MCF 10A (cell line): ENCODE data around the gene SPDYE16. TPM values are rescaled to one million over a fixed set of nuclear protein-coding genes. Genes with fewer than 3 reads are reported as not detected.
"Not testable (repeated sequence)": the region's sequence is repeated elsewhere in the genome, so short reads cannot be mapped to it uniquely, and the experiment has no call there.

ENCODE experiments used
- Bru-seq: library from RNA; stranded (reverse); fragments of 400-500 nt; gene quantifications from one replicate; lab custom pipeline; 2021; lab: Mats Ljungman, UMichigan
- BruChase-seq, 2 experiments: library from RNA; stranded (reverse); fragments of 400-500 nt; gene quantifications; one replicate each; lab custom pipeline; 2021; lab: Mats Ljungman, UMichigan
- BruUV-seq: library from RNA; stranded (reverse); fragments of 400-500 nt; replicated peaks from 2 replicates; lab custom pipeline; 2021; lab: Mats Ljungman, UMichigan
- CTCF ChIA-PET: fragments of 300-600 bp; sonication (Branson Sonifier 250); formaldehyde crosslinking; extraction: SDS; loops from one replicate; lab custom pipeline; 2021; ENCODE audit warnings: antibody characterized with exemption, inconsistent platforms; lab: Yijun Ruan, JAX
- POLR2A ChIA-PET: fragments of 300-600, 350-650 bp; sonication (Branson Sonifier 250); formaldehyde crosslinking; extraction: SDS; loops from one replicate; lab custom pipeline; 2020; ENCODE audit warnings: antibody characterized with exemption, inconsistent platforms; lab: Yijun Ruan, JAX
- DNase-seq: peaks from one replicate; pipeline ENCODE4 v3.0.0-alpha.2; 2018; ENCODE audit not compliant: unreplicated experiment
- H3K27ac Mint-ChIP-seq: one replicate; pipeline ENCODE4 v1.8.0; 2022; ENCODE audit warnings: mild to moderate bottlenecking, low read depth, mixed read lengths; ENCODE audit not compliant: unreplicated experiment
- H3K27me3 Mint-ChIP-seq: one replicate; pipeline ENCODE4 v1.8.0; 2022; ENCODE audit warnings: mixed read lengths; ENCODE audit not compliant: insufficient read depth, unreplicated experiment
- H3K36me3 Mint-ChIP-seq: one replicate; pipeline ENCODE4 v1.8.0; 2022; ENCODE audit warnings: mild to moderate bottlenecking, moderate library complexity, mixed read lengths; ENCODE audit not compliant: insufficient read depth, unreplicated experiment
- H3K4me1 Mint-ChIP-seq: one replicate; pipeline ENCODE4 v1.8.0; 2022; ENCODE audit warnings: mixed read lengths; ENCODE audit not compliant: insufficient read depth, unreplicated experiment
- H3K4me3 Mint-ChIP-seq: one replicate; pipeline ENCODE4 v1.8.0; 2022; ENCODE audit warnings: mild to moderate bottlenecking, moderate library complexity, mixed read lengths; ENCODE audit not compliant: unreplicated experiment
- H3K9me3 Mint-ChIP-seq: one replicate; pipeline ENCODE4 v1.8.0; 2022; ENCODE audit warnings: mixed read lengths; ENCODE audit not compliant: unreplicated experiment
- intact Hi-C: fragments of 100-400 bp; cut with micrococcal nuclease; formaldehyde crosslinking; loops from 2 replicates; pipeline ENCODE4 v1.14.1; 2022
- long read RNA-seq: library from polyadenylated mRNA; stranded (forward); transcript quantifications from one replicate; pipeline ENCODE4 v2.0.0, GENCODE V29; 2022
- total RNA-seq: library from RNA; stranded (reverse); gene quantifications from 2 replicates; pipeline ENCODE4 v1.2.3, GENCODE V29; 2022

SPDYE16 gene, protein sequence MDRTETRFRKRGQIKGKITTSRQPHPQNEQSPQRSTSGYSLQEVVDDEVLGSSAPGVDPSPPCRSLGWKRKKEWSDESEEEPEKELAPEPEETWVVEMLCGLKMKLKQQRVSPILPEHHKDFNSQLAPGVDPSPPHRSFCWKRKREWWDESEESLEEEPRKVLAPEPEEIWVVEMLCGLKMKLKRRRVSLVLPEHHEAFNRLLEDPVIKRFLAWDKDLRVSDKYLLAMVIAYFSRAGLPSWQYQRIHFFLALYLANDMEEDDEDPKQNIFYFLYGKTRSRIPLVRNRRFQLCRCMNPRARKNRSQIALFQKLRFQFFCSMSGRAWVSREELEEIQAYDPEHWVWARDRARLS
- total RNA-seq (0.29 TPM in 1 of 2 replicates, not detected in the other), Bru-seq, nascent RNA (percentile 13 among the genes with signal in this experiment), BruChase-seq, experiment 1, labeled RNA remaining after a 6-hour chase (percentile 15 among the genes with signal in this experiment), BruChase-seq, experiment 2, labeled RNA remaining after a 2-hour chase (percentile 15 among the genes with signal in this experiment)
- long read RNA-seq, partial matches to known transcripts = 0 of 1 reads
- long read RNA-seq, other reads (novel, unspliced or antisense) = 1 of 1 reads

DNA sequence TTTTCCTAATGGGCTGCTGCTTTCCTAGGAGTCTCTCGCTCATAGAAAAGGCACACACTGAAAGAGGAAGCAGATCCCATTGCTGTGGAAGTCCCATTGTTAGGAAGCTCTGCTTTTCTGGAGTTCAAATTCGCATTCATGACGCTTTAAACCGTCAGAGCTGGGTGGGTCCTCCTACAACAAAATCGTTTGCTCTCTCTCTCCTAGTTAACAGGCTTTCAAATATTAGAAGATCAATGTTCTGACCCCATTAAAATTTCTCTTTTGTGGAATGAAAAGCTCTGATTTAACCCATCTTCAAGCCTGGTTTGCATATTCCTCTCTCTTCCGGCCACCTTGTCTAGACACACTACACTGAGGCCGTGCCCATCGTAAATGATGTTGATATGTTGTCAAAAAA lies at the start of gene SPDYE16:
Gene SPDYE16 (minus strand): TSS at position 101 of the 400 bp plus-strand sequence. CDS start 1,838 bp downstream, outside the sequence.
- DNase-seq, BruUV-seq, H3K4me3 Mint-ChIP-seq, H3K4me1 Mint-ChIP-seq, H3K27ac Mint-ChIP-seq, CTCF ChIA-PET, POLR2A ChIA-PET, H3K27me3 Mint-ChIP-seq, H3K36me3 Mint-ChIP-seq, H3K9me3 Mint-ChIP-seq, intact Hi-C loops: not testable (repeated sequence)

DNA sequence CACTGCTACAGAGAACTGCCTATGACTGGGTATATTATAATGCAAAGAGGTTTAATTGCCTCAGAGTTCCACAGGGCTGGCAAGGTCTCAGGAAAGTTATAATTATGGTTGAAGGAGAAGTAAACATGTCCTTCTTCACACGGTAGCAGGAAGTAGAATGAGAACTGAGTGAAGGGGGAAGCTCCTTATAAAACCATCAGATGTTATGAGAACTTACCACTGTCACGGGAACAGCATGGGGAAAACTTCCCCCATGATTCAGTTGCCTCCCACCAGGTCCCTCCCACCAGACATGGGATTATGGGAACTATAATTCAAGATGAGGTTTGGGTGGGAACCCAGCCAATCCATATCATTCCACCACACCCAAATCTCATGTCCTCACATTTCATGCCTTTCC lies 49.6 kb upstream of the SPDYE16 start:
- CTCF ChIA-PET, H3K36me3 Mint-ChIP-seq, BruUV-seq, H3K4me3 Mint-ChIP-seq, H3K27ac Mint-ChIP-seq, DNase-seq, intact Hi-C loops, H3K4me1 Mint-ChIP-seq, H3K27me3 Mint-ChIP-seq, H3K9me3 Mint-ChIP-seq, POLR2A ChIA-PET: not testable (repeated sequence)

DNA sequence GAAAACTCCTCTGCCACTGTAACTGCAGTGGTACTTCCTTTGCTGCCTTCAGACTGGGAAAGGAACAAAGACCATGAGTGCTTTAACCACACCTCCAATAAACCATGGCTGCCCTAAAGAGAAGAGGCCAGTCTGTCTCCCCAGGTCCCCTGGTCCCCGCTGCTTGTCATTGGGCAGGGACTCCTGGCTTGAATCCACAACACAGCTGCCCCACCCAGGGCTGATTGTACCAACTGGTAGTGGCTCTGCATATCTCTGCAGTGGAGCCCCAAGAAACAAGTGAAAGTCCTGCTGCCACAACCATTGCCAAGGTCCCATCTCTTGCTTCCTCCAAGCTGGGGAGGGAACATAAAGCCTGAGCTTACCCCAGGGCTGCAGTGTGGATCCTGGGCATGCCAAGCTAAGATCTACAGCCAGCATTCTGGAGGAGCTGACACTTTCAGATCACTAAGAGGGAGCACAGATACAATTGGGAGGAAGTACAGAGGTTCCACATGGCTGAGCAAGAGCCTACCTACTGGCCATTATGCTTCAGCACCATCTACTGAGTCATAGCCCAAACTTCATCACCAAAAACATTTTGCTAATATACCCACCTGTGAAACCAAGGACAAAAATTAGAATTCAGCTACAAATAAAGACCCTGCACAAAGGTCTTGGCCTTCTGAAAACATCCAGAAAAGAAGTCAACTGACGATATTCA lies 48.7 kb upstream of the SPDYE16 start:
- CTCF ChIA-PET, H3K27me3 Mint-ChIP-seq: not testable (repeated sequence)

DNA sequence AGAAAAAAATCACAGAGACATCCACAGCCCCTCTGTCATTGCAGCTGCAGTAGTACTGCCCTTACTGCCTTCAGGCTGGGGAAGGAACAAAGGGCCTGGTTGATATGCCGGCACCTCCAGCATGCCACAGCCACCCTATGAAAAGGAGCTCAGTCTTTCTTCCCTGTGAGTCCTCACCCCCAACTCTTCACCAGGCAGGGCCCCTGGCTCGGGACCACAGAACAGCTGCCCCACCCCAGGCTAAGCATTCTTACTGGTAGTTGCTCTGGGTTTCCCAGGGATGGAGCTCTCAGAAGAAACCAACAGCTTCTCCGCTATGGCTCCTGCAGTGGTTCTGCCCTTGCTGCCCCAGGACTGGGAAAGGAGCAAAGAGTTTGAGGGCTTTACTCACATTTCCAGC lies 47.9 kb upstream of the SPDYE16 start:
- H3K27ac Mint-ChIP-seq, intact Hi-C loops, CTCF ChIA-PET, H3K27me3 Mint-ChIP-seq, H3K36me3 Mint-ChIP-seq, POLR2A ChIA-PET, H3K9me3 Mint-ChIP-seq, DNase-seq, H3K4me3 Mint-ChIP-seq, BruUV-seq: not testable (repeated sequence)
- H3K4me1 Mint-ChIP-seq = peaks cover 16% of the 10 kb centered on the region

More for the DNA sequence above, 48.7 kb upstream of the SPDYE16 start:
- H3K36me3 Mint-ChIP-seq, BruUV-seq, H3K9me3 Mint-ChIP-seq, H3K4me3 Mint-ChIP-seq, POLR2A ChIA-PET, intact Hi-C loops, DNase-seq: not testable (repeated sequence)
- peak overlapping the region; percentile 9 for H3K27ac Mint-ChIP-seq
- H3K4me1 Mint-ChIP-seq = peaks cover 14% of the 10 kb centered on the region

DNA sequence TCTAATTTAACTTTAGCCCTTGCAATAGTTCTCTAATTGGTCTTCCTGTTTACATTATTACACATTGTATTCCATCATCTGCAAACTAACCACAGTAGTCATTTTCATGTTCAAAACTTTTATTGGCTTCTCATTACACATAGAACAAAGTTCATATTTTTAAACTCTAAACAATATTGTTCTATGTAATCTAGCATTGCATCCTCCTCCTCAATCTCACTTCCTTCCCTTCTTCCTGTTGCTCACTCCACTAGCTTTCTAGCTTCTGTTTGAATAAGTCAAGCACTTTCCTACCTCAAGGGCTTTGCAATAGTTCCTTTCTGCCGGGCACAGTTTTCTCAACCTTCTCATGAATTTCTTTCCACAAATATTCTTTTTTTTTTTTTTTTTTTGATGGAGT lies 45.5 kb upstream of the SPDYE16 start:
- H3K4me3 Mint-ChIP-seq, POLR2A ChIA-PET, H3K9me3 Mint-ChIP-seq, H3K36me3 Mint-ChIP-seq, DNase-seq, intact Hi-C loops, CTCF ChIA-PET, H3K27ac Mint-ChIP-seq, H3K27me3 Mint-ChIP-seq, BruUV-seq: not testable (repeated sequence)
- peaks cover 34% of the 10 kb centered on the region for H3K4me1 Mint-ChIP-seq

DNA sequence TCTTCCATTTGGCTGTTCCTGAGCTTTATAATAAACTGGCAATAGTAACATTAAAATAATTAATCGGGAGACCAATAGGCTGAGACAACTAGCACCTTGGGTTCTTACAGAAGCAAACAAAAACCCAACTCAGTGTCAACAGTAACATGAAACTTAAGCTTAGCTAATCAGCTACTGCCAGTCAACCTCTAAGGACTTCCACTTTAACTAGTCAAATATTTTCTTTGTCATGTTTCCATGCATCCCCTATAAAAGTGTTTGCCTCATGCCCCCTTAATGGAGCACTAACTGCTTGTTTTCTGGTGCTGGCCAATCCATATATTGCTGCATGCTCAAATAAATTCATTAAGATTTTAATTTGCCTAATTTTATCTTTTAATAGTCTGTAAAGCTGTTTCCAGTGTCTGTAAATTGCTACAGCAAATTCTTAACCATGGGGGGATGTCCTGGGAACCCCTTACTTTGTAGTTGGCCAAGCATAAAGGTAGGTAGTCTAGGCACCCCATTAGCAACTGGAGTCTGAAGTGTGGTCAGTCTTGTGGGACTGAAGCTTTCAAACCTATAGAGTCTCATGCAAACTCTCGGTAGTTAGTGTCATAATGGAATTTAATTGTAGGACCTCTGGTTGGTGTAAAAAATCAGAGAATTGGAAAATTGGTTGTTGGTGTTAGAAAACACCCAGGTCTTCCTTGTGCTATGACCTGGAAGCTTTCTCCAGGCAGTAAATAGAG lies 43.7 kb upstream of the SPDYE16 start:
- H3K36me3 Mint-ChIP-seq, H3K9me3 Mint-ChIP-seq, H3K27me3 Mint-ChIP-seq, POLR2A ChIA-PET, H3K4me3 Mint-ChIP-seq, BruUV-seq, CTCF ChIA-PET, DNase-seq, H3K27ac Mint-ChIP-seq, intact Hi-C loops: not testable (repeated sequence)
- peaks cover 39% of the 10 kb centered on the region for H3K4me1 Mint-ChIP-seq

DNA sequence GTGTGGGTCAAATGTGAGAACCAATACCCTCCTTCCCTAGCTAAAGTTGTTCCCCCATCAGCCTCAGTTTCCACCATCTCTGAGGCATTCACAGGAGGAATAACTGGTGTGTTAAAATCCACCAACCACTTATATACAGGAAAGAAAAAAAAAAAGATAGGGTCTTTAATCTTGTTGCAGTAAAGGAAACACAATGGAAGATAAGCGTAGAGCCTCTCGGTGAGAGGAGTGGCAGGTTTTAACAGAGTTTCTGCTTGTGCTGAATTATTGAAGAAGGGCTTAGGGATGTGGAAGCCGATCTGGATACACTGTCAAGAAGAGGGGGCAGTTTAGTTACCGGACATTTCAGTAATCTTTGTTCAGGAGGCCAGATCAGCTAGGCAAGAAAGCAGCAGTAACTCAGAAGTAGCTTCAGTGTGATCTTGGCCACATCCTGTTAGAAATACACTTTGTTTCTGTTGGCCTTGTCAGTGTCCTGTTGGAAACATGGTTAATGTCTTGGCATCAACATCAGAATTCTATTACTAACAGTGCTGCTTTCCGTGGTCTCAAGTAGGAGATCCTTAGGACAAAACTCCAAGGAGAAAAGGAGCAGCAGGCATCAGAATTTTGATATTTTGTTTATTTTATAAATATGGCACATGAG lies 40.7 kb upstream of the SPDYE16 start:
- H3K4me1 Mint-ChIP-seq = peaks cover 46% of the 10 kb centered on the region
- peak; percentile 54 for DNase-seq
- POLR2A ChIA-PET, H3K27me3 Mint-ChIP-seq, CTCF ChIA-PET, intact Hi-C loops, BruUV-seq, H3K9me3 Mint-ChIP-seq, H3K36me3 Mint-ChIP-seq: not testable (repeated sequence)
- H3K27ac Mint-ChIP-seq = peak overlapping the region; percentile 91
- peak overlapping the region; percentile 28 for H3K4me3 Mint-ChIP-seq

DNA sequence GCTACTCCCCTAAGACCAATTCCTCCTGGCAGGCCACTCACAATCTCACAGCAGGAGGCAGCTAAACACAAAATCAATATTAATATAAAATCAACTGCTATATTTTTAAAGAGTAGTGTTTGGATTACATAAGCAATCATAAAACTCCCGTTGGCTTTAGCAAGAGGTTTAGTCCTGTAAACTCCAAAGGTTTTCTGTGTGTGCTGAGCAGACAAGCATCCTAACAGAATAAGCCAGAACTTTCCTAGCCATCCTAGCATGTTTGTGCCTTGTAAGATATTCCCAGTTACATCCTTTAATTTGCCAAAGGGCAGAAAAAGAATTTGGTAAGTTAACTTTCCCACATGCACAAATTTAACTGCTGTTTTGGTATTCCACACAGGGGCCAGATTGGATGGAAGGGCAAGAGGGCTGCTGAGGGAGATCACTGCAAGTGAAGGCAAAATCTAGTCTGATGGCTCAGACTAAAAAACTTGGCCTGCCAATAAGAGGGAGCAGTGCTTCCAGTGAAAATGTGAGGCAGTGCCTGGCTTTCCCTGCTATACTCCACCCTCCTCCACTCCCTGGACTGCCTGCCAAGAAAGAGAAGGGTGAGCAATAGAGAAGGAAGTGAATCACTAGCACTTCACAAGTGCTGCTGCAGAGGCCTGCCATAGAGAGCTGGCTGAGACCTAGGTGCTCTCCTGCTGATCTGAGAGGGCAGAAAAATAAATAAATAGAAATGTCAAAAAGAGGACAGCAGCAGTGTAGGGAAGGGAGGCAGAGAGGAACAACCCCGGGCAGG lies 39.9 kb upstream of the SPDYE16 start:
- H3K9me3 Mint-ChIP-seq, H3K36me3 Mint-ChIP-seq, POLR2A ChIA-PET, intact Hi-C loops, H3K27me3 Mint-ChIP-seq, BruUV-seq, CTCF ChIA-PET: not testable (repeated sequence)
- peak; percentile 94 for DNase-seq
- peaks cover 41% of the 10 kb centered on the region for H3K4me1 Mint-ChIP-seq
- peak overlapping the region; percentile 91 for H3K27ac Mint-ChIP-seq
- peak overlapping the region; percentile 28 for H3K4me3 Mint-ChIP-seq
